ENCODE results near the gene AMPH.

Gene AMPH

DNA sequence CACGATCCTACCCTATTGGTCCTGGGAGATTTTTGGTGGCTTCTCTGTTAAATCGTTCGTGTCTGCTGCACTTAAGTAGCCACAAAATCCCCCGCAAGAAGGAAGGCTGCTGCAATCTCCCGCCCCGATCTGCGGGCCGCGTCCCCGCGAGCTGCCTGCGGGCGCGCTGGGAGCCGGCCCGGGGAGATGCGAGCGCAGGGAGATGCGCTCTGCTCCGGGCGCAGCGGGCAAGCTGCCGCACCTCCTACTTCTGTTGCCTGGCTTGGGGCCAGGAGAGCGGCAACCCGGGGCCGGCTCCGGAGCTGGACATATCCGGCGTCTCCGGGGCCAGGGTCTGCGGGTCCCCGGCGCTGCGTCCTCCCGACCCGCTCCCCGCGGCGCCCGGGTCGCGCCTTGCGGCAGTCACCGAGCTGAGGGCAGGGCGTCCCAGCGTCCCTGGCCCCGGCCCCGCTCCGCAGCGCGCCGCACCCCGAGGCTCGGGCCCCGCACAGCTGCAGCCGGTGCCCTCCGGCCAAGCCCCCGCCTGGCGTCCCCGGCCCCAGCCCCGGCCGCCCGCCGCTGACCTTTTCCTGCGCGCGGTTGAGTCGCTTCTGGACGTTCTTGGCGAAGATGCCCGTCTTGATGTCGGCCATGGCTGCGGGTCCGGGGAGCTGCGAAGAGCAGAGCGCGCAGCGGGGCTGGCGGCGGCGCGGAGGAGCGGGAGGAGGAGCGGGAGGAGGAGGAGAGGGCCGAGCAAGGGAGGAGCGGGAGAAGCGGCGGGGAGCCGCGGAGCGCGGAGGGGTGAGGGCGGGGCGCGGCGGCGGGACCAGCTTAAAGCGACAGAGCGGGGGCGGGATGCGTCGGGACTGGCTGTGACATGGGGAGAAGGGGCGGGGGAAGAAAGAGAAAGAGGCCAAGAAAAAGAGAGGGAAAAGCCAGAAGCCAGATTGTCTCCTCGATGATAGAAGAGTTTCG lies at the start of gene AMPH:
TSS of gene AMPH (minus strand) at position 654 of the 954 bp plus-strand sequence. CDS start at position 632, 22 bp downstream.
- peak; percentile 86 for DNase-seq (ENCODE audit: low spot score)

- DNase-seq (ENCODE audit: low spot score), result no peak
Measured at GRCh38 chr7:38679419-38679818, 48.2 kb upstream of the AMPH start.

GRCh38 chr7:38678698-38679054 lies 47.5 kb upstream of the AMPH start:
- no peak for DNase-seq (ENCODE audit: low spot score)

GRCh38 chr7:38677981-38678697 lies 47.0 kb upstream of the AMPH start:
- no peak for DNase-seq (ENCODE audit: low spot score)

DNA sequence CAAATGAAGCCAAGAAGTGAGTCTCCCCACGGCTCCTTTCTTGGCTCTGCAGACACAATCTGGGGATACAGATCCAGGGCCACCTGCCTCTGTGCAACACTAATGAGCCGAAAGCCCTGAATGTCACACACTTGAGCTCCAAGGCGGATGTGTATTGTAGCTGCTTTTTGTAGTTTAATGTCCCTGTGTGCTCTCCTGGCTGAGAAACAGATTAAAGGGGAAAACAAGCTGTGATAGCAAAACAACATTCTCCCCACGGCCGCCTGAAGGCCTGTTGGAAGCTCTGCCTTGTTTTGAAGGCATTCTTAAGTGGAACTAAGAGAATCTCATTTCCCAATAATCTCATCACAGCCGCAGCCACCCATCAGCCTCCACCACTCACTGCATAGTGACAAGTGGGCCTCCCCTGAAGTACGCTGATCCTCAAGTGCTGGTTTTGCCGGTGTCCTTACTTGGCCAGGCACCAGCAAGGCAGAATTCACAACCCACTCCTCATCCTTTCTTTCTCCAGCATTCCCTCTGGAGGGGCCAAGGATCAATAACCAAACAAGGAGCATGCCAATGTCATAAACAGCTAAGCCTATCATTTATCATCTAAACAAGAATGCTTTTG lies 44.4 kb upstream of the AMPH start:
- no peak for DNase-seq (ENCODE audit: low spot score)

GRCh38 chr7:38674513-38674912 lies 43.3 kb upstream of the AMPH start:
- DNase-seq (ENCODE audit: low spot score), result no peak

- peak; percentile 75 for DNase-seq (ENCODE audit: low spot score)
Measured at GRCh38 chr7:38673795-38674194, 42.6 kb upstream of the AMPH start.

DNA sequence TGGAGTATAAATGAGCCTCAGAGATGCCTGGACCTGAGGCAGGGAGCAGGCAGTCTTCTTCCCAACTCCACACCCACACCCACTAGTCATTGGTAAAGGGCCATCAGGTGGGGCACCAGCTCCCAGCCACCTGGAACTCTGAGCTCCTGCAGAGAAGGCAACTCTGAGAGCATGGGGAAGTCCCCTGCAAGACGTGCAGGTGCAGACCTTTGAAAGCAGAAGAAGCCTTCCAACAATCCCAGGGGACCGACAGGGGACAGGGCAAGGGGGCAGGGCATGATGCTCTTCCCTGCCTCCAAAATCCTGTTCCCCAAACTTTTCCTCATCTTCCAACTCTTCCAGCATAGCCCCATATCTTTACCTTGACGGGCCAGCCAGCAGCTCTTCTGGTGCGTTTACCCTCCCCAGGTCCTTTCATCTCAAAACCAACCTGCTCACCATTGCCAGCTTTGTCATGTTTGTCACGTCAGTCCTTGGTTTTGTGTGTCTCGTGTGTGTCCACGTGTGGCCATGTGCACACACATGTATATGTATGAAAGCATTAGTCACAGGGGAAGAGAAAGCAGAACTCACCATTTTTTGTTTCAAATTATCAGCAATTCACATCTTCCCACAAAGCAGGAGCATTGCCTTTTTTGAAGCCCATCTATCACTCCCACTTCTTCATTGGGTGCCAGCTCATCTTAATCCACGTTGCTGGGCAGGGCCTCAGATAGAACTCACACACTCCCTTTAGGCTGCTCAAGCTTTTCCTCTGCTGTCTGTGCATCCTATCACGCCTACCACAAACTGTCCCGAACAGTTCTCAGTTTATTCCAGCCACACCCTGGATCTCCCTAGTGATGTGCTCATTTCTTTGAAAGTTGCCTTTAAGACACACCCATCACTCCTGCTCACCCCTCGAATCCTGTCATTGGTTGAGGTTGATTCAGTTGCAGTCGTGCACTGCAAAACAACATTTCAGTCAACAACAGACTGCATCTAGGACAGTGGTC lies 41.0 kb upstream of the AMPH start:
- DNase-seq (ENCODE audit: low spot score), result no peak

- DNase-seq (ENCODE audit: low spot score), result no peak
Measured at GRCh38 chr7:38669965-38670520, 38.9 kb upstream of the AMPH start.

DNA sequence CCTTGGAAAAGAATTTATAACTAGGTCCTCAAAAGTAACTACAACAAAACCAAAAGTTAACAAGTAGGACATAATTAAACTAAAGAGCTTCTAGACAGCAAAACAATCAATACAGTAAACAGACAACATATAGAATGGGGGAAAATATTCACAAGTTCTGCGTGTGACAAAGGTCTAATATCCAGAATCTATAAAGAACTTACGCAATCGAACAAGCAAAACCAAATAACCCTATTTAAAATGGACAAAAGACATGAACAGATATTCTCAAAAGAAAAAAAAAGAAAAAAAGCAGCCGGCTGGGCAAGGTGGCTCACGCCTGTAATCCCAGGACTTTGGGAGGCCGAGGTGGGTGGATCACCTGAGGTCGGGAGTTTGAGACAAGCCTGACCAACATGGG lies 33.8 kb upstream of the AMPH start:
- DNase-seq (ENCODE audit: low spot score), result no peak

- DNase-seq (ENCODE audit: low spot score), result peak; percentile 71
Measured at GRCh38 chr7:38660427-38661099, 29.4 kb upstream of the AMPH start.

DNA sequence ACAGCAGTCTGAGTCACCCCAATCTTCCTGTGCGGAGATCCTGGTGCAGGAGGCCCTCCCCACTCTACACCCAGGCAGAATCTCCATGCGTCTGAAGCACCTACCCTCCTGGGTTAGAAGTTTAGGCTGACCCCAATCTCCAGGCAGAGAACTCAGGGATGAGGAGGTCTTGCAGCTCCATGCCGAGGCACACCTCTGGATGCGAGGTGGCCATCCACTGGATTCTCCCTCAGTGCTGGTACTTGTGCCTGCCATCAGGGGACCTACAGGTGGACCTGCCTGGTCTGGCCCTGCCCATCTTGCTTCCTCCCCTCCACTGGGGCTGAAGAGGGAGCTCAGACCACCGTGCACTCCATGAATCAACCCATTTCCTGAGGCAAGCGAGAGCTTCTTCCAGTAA lies 28.8 kb upstream of the AMPH start:
- no peak for DNase-seq (ENCODE audit: low spot score)

DNA sequence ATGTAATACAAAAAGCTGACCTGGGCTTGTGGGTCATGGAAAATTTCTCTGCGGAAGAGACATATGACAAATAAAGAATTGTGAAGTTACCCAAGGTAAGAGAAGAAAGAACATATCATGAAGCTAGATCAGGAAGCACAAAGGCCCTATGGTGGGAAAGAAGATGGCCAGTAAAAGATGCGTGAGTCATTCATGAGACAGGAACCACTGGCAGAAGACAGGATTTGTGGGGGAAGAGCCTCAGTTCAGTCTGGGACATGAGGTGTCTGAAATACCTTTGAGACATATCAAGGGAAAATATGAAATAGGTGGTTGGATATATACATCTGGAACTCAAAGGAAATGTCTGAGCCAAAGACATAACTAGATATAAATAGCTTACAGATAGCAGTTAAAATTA lies 27.7 kb upstream of the AMPH start:
- DNase-seq (ENCODE audit: low spot score), result no peak

GRCh38 chr7:38656968-38657367 lies 25.8 kb upstream of the AMPH start:
- DNase-seq (ENCODE audit: low spot score), result no peak

DNA sequence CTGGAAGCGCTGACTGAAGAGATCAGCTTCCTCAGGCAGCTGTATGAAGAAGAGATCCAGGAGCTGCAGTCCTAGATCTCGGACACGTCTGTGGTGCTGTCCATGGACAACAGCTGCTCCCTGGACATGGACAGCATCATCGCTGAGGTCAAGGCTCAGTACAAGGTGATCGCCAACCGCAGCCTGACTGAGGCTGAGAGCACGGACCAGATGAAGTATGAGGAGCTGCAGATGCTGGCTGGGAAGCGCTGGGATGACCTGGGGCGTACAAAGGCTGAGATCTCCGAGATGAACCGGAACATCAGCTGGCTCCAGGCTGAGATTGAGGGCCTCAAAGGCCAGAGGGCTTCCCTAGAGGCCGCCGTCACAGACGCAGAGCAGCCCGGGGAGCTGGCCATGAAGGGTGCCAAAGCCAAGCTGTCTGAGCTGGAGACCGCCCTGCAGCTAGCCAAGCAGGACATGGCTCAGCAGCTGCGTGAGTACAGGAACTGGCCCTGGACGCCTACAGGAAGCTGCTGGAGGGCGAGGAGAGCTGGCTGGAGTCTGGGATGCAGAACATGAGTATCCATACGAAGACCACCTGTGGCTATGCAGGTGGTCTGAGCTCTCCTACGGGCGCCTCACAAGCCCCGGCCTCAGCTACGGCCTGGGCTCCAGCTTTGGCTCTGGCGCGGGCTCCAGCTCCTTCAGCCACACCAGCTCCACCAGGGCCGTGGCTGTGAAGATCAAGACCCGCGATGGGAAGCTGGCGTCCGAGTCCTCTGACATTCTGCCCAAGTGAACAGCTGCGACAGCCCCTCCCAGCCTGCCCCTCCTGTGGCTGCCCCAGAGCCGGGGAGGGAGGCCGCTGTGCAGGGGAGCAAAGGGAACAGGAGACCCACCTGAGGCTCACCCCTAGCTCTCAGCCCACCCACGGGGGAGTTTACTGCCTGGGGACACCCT lies 24.9 kb upstream of the AMPH start:
- no peak for DNase-seq (ENCODE audit: low spot score)

DNA sequence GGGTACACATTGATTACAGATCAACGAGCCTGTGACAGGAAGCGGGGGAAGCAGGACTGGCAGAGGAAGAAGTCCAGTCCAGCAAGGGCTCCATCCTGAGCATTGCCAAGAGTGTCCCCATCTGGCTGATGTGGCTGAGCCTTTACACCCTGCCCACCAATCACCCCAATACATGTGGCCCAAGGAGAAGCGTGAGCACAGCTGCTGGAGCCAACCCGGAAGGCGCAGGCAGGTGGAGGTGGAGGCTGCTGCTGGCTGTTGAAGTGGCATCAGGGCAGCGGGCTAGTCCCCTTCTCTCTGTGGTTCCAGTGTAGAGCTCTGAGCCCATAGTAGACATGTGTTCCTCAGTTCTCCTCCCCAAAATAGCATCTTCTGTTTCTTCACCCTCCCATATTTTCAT lies 6.8 kb upstream of the AMPH start:
- DNase-seq (ENCODE audit: low spot score), result no peak

GRCh38 chr7:38632411-38632810 lies 1.2 kb upstream of the AMPH start:
- DNase-seq (ENCODE audit: low spot score), result no peak

DNA sequence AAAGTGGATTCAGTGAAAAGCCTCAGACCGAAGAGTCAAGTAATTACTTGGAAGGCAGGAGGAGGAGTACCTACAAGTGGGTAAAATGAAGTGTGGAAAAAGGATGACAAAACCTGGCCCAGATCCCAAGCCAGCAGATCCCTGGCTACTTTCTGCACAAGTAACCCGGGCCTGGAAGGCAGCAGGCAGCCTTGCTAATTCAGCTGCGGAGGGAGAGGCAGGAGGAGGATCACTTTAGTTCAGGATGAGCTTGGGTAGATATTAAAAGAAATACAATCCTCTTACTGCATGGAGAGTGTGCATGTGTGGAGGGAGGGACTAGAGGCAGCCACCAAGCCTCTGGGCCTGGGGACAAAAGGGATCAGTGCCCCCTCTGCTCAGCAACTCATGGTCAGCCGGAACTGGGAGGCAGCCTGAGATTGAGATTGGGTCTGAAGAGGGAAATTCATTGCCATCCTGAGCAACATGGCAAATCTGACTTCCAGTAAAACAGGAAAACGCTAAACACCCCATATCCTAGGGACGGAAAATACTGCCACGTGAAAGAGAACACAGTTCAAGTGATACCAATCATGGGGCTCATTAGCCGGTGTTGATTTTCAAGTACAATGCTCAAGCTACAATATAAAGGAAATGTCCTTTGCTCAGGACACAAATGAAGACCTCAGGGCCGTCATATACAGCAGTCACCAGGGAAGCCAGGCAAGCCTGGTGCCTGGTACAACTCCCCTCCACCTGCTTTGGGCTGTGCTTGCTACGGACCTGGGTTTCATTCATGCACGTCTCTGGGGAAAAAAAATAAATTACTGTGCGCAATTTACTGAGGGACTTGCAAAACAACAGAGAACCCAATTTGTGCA lies 1.3 kb downstream of the AMPH start:
- no peak for DNase-seq (ENCODE audit: low spot score)

All from AG20443 (cell line).